Cerebellar cortex (tissue), 1 donor: ENCODE data around the gene MTM1.
A peak's percentile ranks its signal among the peaks of the same experiment; 100 is the strongest.

ENCODE experiments used
- DNase-seq: peaks from one replicate; pipeline ENCODE4 v3.0.0-alpha.2; 2015; ENCODE audit warnings: low spot score

MTM1 gene

DNA sequence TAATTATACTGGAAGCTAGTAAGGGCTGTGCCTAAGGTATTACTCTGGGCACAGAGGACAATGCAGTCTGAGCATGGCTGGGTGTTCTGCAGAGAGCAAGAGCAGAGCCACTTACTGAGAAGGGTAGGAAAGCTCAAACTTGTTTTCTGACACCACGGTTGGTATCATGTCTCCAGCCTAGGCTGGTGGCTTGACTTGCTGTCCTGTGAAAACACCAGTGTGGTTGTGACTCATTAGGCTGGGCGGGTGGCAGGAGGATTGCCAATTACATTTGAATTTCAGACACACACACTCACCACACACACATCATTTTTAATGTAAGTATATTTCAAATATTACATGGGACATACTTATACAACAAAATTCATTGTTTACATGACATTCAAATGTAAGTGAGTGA is 19.7 kb upstream of the MTM1 start:
- DNase-seq, result no peak

DNA sequence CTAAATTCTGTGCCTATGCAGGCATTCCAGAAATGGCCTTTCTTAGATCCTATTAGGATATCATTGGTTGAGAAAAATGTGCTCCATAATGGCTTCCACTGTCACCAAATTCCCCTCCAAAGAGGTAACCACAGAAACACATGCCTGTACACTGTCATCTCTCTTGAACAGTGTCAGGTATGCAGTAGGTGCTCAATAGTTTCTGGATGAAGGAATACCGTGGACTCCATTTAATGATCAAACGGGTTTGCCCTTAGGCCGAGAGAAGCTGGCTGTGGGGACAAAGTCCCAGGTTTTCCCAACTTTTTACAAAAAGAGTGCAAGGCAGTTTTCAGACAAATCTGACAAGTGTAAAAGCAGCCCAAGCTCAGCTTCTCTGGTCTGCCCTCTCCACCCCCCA is 16.5 kb upstream of the MTM1 start:
- DNase-seq, result no peak

DNA sequence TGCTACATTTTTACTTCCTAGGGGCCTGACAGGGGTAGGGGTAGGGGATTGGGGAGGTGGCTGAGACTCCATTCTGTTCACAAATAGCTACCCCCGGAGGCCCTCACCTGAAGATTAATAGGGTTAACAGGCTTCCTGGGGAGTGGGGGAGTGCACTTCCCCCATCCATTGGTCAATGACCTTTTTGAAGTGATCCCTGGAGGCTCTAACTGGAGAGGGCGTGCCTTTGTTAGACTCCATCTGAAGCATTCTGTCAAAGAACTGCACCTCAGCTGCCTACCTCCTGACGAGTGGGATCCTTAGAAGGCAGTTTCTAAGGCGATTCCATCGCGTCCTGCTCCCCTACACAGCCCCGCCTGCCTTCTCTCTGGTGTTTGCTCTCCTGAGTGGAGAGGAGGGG is 10.0 kb upstream of the MTM1 start:
- DNase-seq, result no peak

DNA sequence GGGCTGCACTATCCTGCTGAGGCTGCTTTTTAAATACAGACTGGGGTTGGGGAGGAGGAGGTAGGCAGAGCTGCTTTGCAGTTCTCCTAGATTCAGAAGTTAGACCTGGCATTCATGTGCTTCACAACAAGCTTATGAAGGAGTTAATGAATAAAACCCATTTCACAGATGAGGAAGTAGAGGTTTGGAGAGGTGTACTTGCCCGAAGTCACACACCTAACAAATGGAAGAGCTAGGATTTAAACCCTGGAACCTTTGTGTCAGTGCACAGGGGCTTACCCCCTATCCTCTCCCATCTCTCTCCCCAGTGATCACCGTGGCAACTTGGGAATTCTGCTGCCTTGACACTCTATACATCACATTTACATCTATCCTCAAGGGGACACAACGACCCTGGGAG is 3.6 kb upstream of the MTM1 start:
- no peak for DNase-seq

DNA sequence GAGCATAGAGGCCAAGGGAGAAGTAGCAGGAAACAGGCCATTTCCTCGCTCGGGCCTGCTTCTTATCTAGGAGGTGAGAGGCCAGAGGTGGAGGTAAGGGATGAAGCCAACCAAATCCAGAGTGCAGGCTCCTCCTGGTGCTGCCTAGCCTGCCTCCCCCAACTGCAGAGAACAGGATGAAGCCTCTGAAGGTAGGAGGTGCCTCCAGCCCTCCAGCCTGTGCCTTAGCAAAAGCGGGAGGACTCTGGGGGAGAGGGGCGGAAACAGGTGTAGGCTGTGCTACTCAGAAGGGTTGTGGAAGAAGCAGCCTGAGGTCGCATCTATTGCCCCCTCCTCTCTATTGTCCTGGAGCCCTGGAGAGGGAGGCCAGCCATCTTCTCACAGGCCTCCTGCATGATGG is 2.9 kb upstream of the MTM1 start:
- no peak for DNase-seq

DNA sequence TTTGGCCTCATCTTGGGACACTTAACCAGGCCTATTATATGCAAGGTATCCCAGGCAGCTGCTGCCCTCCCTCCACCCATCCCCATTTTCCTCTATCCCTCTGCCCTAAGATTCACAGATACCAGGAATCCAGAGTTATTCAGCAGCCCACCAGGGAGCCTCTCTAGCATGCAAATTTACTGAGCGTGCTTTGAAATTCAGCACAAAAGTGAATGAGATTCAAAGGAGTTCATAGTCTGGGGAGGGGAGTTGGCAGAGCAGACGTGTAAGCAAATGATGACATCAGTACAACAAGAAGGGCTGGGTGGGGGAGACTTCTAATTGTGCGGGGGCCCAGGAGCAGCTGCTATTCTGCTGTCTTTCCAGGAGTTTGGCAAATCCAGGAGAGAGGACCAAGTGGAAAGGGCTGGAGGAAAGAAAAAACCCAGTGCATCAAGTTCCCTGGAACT is 1.7 kb upstream of the MTM1 start:
- DNase-seq, result no peak

DNA sequence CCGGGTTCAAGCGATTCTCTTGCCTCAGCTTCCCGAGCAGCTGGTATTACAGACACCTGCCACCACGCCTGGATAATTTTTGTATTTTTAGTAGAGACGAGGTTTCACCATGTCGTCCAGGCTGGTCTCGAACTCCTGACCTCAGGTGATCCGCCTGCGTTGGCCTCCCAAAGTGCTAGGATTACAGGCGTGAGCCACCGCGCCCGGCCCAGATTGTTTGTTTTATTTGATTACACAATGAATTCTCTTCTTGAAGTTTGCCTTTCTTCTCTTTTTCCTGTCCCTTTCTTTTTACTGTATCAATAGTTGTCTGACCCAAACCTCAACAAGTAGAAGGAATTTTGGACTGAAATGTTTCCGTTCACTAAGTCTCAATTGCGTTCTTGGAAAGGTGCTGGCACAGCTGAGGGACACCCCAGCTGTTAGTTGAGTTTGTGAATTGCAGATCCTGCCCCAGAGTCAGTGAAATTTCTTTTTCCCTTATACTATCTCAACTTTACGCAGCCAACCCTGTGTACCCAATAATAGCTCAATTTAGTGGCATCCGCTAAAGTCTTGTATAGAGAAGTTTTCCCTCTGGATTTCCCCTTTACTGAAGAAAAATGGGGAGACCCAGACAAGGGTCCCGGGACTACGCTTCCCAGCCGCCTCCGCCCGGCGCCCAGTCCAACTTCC is 639 bp upstream of the MTM1 start:
- DNase-seq, result no peak

DNA sequence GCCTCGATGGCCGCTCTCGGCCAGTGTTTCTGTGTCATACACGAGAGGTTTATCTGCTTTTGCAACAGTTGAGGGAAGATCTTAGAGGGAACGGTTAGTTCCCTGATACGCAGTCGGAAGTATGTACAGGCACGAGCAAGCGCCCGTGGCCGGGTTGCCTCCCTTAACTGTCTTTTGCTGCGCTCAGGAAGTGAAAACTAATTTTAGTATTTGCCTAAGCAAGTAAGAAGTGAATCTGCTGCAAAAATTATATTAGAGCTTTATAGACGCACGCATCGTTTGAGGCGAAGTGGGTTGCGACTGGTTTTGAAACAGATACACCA is 695 bp downstream of the MTM1 start:
- no peak for DNase-seq

DNA sequence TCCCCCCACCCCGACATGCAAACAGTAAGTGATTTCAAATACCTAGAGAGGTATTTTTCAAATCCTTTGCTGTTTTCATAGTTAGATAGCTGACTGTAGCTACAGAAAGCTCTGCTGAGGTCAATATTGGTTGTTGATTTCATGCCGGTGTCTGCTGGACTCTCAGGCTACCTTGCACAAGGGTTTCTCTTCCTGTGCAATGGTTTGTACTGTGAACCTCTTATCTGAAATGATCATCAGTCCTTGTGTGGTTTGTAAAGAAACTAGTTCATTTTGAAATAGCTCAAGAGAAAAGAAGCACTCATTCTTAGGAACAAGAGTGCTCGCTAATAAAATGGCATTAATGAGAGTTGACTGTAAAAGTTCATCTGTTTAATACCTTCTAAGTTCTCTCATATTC is 2.1 kb downstream of the MTM1 start:
- no peak for DNase-seq

DNA sequence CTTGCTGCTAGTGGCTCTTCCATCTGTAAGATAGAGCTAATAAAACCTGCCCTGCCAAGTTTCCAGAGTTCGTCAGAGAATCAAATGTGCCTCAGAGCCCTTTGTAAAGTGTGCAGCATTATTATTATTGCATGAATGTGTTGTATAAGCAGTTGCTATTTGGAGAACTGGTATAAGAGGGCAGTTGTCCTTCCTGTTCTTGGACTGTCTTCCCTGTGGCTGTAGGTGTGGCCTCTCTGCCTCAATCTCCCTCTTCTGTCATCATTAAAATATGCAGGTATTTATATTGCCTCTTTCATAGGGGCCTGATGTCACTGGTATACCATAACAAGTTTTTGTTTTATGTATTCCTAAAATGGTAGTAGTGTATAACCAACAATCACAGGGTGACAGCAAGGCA is 3.8 kb downstream of the MTM1 start:
- no peak for DNase-seq

DNA sequence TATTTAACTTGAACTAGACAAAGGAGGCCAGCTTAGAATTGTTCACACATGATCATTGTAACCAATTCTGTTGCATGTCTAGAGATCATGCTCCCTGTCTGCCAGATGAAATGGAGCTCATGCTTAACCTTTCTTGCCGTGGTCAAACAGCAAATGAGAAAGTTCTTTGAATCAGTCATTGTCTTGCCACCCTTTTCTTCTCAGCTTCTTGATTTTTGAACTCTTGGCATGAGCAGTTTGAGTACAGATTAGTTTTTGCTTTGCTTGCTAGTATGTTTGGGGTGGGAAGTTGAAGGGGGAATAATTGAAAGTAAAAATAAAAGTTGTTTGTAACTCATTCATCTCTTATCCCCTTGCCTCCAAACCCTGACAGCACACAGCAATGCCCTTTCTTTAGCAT is 4.7 kb downstream of the MTM1 start:
- DNase-seq, result no peak

DNA sequence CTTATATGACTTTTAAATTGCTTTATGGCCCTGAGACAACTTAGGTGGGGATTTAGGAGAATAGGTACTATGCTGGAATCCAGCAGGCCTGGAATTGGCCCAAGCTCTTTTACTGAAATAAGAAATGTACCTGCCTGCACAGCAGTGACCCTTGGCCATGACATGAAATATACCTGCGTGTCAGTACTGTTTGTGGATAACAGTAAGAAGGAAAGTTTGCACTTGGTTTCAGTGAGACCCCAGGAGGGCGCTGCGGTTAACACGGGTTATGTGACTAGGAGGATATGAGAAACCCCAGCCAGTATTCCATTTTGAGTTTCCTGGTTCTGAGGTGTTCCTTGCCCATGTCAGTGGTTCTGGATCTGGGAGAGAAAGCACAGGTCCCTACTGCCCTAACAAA is 5.3 kb downstream of the MTM1 start:
- no peak for DNase-seq

DNA sequence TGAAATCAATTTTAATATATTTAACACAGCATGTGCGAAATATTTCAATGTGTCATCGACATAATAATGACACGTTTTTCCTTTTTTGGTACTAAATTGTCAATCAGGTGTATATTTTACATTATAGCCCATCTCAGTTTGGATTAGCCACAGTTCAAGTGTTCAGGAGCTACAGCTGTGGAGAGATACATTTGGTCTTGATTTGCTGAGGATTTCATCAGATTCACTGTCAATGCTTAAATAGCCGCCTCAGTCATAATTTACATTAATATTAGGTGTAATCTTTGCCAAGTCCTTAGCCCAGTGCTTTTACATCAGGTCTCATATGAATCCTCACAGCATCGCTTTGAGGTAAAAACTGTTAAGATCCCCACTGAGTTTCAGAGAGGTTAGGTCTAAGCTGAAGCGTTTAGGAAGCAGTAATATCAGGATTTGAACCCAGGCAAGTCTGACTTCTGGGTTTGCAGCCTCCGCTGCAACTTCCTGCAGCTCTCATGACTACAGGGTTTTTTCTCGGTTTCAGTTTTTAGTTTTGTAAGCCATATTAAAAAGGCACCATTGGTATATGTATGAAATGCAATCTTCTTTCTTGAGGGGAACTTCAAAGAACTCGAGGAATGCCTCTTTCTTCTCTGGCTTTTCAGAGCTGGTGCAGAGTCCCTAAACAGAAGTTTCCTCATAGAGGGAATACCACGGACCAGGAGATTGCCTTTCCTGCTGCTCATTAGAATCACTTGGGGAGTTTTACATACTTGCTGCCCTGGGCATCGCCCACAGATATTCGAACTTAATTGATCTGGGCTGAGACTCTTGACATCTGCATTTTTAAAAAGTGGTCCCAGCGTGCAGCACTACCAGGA is 6.4 kb downstream of the MTM1 start:
- DNase-seq, result no peak

DNA sequence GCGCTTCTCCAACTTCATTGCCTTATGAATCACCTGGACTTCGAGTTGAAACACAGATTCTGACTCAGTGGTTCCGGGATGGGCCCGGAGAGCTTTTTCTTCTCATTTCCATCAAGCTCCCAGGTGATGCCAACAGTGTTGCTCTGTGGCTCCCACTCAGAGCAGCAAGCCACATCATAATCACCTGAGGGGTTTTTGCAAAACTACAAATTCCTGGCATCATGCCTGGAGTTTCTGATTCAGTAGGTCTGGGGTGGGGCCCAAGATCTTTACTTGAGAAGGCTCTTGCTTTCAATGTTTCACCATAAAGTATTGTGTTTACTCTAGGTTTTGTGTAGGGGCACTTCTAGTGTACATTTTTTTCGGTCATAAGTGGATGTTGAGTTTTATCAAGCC is 7.0 kb downstream of the MTM1 start:
- no peak for DNase-seq

DNA sequence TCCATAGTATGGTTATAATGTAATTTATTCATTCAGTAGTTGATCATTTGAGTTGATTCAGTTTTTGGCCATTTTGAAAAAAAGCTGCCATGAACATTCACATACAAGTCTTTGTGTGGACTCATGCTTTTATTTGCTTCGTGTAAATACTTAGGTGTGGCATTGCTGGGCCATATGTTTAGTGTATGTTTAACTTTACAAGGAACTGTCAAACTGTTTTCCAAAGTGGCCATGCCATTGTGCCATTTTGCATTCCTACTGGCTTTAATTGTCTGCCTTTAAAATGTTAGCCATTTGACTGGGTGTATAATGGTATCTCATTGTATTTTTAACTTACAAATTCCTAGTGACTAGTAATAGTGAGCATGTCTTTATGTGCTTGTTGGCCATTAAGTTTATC is 8.8 kb downstream of the MTM1 start:
- DNase-seq, result no peak

DNA sequence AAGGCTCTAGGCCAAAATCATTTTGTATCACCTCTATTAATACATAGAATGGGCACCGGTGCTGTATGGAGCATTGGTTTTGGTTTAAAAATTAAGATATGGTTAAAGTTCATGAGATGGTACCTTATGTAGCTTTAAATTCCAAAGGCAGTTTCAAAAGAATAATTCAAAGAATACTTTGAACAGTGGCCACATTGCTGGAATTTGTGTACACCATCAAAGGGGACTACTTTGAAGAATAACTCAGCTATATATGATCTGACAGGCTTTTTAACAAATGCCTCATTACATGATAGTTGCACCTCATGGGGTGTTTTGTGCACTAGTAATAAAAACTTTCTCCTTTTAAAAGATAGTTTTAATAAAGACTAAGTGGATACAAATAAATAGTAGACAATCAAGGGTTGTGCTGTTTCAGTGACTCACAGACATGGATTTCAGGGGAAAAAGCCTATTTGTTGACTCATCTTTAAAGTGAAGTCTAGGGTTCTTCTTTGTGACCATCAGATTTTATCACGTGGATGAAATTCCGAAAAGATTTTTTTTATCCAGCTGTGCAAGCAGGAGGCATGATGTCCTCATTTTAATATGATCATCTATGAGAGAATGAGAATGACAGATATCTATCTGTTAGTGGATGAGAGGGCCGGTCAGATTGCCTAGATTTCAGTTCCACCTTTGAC is 12.8 kb downstream of the MTM1 start:
- no peak for DNase-seq

DNA sequence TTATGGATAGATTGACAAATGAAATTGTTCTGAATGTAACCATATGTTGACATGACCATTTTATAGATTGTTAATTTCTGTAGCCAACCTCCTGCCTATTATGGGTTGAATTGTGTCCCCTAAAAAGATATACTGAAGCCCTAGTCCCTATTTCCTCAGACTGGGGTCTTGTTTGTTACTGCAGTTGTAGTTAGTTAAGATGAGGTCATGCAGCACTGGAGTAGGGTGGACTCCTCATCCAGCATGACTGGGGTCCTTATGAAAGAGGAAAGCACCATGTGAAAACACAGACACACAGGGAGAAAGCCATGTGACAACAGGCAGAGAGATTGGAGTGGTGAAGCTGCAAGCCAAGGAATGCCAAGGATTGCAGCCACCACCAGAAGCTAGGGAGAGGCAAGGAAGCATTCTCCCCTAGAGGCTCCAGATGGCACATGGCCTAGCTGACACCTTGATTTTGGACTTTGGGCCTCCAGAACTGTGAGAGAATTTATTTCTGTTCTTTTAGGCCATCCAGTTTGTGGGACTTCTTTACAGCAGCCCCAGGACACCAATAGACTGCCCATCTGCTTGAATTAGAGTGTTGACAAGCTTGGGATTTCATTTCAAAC is 14.0 kb downstream of the MTM1 start:
- no peak for DNase-seq

DNA sequence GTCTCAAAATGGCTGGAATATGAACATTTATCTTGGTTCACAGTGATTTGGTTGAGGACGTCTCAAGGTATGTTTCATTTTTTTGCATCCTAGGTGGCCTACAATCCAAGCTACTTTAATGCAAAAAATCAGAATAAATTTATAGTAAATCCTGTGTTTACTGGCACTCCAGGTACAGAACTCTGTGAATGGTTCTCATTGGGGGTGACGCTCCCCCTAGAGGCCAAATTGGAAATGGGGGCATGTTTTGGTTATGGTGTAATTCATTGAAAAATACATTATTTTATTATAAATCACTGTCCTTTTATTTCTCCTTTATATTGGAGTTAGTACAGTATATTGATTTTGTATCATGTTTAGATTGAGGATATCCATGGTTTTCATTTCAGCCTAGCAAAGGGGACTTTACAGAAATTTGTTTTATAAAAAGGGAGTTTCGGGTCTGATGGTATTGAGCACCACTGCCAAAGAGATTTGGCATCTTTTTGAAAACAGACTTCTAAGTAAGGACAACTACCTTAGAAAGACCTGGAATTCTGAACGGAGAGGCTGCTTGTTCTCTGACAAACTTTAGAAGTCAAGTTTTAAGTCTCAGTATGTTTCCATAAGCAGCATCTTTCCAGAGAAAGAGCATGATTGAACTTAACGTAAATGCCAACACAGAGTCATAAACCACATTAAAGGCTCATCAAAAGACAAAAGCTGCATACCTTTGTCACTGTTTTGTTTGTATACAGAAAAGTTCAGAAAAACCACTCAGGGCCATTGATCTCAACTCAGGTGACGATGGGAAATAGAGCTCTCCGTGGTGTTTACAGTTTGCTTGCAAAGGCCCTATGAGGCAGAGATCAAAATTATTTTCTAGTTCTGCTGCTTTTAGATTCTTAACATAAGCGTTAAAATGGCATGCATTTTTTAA is 19.4 kb downstream of the MTM1 start:
- peak; percentile 36 for DNase-seq

DNA sequence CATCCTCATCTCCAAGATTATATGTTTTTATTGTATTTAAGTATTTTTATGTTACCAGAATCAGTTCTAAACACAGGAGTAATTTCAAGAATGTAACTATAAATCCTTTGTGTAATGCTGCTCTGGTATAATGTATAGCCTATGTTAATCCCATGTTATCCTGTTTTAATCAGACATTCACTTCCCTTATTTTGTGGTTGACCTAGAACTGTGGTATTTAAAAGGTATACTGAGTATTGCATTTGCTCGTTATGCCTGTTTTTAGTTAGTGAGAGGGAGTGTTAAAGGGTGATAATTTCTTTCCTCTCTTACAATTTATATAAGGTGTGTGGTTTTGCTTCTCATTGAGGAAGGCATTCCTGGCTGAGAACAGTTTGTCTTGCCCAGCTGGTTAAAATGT is 26.2 kb downstream of the MTM1 start:
- no peak for DNase-seq

DNA sequence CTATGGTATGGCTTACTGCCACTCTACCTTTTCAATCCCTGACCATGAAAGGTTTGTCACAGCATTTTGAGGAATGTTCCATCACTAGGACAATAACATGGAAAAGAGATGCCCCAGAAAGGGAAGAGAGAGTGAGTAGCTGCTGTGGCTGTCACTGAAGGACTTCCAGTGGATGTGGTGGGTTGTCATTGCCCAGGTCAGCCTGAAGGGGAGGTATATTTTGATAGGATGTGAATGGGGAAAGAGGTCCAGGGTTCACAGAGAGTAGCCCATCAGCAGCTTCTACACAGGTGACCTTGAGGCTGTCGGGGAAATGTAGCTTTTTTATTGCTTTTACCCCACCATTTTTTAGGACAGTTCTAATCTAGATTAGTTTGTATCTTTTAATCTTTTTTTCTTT is 30.8 kb downstream of the MTM1 start:
- no peak for DNase-seq

DNA sequence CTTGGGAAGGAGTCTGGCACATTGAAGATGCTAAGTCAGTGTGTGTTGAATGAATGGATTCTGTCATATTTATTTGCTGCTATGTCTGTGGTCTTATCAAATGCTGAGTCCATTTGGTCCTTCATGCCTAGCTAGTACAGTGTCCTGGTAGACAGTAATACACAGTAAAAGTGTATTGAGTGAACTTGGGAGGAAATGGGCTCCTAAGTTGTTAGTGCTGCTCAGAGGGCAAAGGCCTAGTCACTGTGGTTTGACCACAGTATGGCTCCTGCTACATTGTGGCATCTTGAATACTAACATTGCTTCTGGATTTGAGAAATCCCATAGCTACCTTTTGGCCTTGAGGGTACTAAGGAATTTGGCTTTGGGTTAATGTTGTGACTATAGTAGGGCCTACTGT is 33.9 kb downstream of the MTM1 start:
- DNase-seq, result no peak

DNA sequence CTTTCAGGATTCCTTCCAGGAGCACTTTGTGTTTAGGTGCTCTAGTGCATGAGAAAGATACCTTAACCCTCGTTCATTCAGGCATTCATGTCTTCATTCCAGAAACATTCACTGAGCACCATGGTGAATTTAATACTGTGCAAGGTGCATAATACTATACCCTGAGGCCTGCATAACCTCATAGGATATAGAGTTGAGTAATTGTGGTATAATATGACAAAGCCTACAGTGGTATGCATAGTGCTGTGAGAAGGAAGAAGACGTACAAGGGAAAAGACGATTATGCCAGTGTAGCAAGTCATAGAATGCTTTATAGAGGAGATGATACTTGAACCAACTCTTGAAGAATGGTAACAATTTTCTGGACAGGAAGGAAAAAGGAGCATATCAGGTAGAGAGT is 34.3 kb downstream of the MTM1 start:
- DNase-seq, result no peak
